GM19468 (cell line): ENCODE results near the gene SPRY4.
"Not testable (repeated sequence)": the region's sequence is repeated elsewhere in the genome, so short reads cannot be mapped to it uniquely, and the experiment has no call there.

Experiments used
- ATAC-seq: cut with Tn5 transposase; IDR thresholded peaks from one replicate; pipeline ENCODE4 v1.9.1; 2021; ENCODE audit warnings: mild to moderate bottlenecking, moderate library complexity, moderate number of reproducible peaks; ENCODE audit not compliant: unreplicated experiment; ENCODE audit errors: extremely low read depth

SPRY4 gene, protein sequence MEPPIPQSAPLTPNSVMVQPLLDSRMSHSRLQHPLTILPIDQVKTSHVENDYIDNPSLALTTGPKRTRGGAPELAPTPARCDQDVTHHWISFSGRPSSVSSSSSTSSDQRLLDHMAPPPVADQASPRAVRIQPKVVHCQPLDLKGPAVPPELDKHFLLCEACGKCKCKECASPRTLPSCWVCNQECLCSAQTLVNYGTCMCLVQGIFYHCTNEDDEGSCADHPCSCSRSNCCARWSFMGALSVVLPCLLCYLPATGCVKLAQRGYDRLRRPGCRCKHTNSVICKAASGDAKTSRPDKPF

DNA sequence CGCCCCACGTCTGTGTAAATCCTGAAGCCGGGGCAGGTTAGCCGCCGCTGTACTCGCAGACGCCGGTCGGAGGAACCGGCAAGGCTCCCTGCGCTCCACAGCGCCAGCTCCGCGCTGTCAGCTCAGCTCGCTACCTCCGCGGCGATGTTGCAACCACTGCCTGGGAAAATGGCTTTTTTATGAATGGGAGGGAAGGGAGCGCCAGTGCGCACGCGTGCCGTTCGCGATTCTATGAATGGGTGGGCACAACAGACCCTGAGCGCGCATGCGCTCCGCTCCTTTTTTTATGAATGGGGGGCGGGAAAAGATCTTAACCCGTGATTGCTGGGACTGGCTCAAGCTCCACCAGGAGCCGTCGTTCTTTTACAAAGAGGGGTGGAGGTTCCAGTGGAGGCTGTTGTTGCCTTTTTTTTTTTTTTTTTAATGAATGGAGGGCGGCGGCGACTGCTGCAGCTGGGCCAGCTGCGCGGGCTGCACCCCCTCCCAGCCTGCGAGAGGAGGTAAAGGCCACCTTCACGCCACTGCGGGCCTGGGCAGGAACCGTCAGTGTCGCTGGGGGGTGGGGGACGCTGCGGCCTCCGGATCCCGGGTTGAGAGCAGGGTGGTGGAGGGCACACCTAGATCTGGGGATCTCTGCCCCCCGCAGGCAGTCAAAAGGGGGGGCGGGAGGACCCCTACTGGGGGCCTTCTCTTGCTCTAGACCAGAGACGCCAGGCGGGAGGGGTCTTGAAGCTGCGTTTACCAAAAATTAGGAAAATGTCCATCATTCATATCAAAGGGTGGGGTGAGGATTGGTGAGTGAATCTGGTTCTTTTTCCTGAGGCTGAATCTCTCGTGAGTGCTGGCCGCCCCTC, at the start of gene SPRY4:
Gene SPRY4, minus strand, starts transcription at position 151 of the 854 bp plus-strand sequence. CDS start 9,913 bp downstream, outside the sequence.
- peak; percentile 71 for ATAC-seq

- ATAC-seq: no peak
Measured at GRCh38 chr5:142368529-142368928, 43.7 kb upstream of the SPRY4 start.

DNA sequence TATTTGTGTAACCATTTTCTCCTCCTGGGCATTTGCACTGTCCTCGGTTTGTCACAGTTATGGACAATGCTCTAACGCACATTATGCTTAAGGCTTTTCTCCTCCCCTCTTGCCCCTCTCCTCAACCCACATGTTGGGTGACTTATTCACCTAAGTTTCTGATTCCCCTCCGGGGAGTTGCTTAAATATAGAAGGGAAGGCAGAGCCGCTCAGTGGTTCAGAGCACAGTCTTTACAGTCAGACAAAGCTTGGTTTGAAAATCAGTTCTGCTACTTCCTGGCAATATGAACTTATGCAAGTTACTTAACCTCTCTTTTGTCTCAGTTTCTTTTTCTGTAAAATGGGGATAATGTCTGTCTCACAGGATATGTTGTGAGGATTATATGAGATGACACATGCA, 41.2 kb upstream of the SPRY4 start:
- ATAC-seq: no peak

DNA sequence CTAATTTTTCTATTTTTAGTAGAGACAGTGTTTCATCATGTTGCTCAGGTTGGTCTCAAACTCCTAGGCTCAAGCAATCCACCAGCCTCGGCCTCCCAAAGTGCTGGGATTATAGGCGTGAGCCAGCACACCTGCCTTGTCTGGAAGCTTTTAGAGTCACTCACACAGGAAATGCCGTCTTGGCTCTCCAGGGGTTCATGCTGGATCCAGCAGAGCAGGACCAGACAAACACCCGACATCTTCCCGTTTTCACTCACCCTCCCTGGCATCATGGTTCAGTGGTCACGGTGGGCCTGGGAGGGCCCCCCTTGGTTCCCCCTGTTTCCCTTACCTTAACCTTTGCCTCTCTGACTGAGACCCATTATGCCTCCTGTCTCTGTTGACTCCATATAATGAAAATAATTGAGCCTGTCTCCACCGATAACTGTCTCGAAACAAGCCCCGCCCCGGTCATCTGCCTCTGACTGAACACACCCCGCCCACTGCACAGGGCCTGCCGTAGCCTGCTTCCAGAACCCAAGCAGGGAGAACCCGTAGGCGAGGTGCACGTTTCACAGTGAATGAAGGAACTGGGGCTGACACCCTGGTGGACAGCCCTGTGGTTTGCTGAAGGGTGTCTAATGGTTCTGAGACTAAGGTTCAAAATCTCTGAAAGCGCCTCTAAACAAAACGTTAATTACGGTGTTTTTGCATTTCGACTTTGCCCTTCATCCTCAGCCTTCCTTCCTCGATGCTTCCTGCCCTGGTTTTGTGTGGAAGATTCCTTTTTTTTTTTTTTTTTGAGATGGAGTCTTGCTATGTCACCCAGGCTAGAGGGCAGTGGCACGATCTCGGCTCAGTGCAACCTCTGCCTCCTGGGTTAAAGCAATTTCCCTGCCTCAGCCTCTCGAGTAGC, 39.7 kb upstream of the SPRY4 start:
- no peak for ATAC-seq

GRCh38 chr5:142363619-142363963, 38.8 kb upstream of the SPRY4 start:
- ATAC-seq: no peak

GRCh38 chr5:142362193-142362592, 37.4 kb upstream of the SPRY4 start:
- ATAC-seq: not testable (repeated sequence)

GRCh38 chr5:142360607-142361120, 35.8 kb upstream of the SPRY4 start:
- ATAC-seq: no peak

DNA sequence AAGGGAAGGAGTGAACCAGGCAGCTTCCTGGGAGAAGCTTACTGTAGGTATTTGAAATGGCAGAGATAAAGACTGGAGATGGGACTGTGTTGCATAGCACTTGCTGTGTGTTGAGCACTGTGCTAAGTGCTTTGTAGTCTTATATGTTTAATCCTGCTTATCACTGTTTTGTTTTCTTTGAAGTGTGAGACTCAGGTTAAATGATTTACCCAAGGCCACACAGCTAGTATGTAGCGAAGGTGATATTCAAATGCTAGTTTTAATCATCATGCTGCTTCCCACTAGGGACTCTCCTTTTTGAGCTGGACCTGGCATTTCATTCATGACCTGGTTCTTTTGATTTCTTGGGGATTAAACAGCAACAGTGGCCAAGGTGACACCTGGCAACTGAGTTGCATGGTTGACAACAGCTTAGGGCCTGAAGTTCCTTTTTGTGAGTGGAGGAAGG, 35.3 kb upstream of the SPRY4 start:
- no peak for ATAC-seq

DNA sequence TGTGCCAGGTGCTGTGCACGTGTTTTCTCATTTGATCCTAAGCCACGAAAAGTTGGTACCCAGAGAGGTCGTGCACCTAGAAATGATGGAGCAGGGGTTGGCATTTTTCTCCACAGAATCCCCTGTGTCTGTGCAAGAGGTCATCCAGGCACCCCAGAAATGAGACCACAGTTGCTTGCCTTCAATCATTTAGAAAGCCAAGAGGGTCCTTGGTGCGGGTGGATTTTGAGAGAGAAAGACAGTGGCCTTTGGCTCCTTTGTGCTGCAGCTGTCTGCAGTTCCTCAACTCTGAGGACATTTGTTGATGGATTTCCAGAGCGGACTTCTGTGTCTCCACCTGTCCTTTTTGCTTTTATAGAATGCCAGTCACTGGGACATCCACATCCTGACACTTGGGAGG, 33.8 kb upstream of the SPRY4 start:
- no peak for ATAC-seq

GRCh38 chr5:142358121-142358520, 33.3 kb upstream of the SPRY4 start:
- ATAC-seq: no peak

- ATAC-seq: no peak
Measured at GRCh38 chr5:142357469-142358090, 32.8 kb upstream of the SPRY4 start.

- peak; percentile 91 for ATAC-seq
Measured at GRCh38 chr5:142356716-142357468, 32.1 kb upstream of the SPRY4 start.

DNA sequence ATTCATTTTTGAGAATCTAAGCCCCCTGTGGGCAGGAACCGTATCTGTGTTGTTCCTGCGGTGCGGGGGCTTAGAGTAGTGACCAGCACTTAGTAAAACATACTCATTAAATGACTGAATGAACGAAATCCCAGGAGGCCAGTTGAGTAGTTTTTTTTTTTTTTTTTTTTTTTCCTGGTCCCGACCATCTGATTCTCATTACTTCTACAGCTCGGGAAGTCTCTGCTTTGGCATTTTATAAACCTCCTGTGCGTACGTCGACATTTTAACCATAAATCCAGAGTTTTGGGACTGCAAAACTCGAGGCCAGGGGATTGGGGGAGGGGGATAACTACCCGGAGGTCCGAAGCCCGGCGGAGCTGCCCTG, 31.5 kb upstream of the SPRY4 start:
- no peak for ATAC-seq

- ATAC-seq: no peak
Measured at GRCh38 chr5:142353071-142353472, 28.3 kb upstream of the SPRY4 start.

GRCh38 chr5:142350021-142350420, 25.2 kb upstream of the SPRY4 start:
- ATAC-seq: no peak

GRCh38 chr5:142346706-142347105, 21.9 kb upstream of the SPRY4 start:
- ATAC-seq: no peak

GRCh38 chr5:142344915-142345314, 20.1 kb upstream of the SPRY4 start:
- ATAC-seq: not testable (repeated sequence)

DNA sequence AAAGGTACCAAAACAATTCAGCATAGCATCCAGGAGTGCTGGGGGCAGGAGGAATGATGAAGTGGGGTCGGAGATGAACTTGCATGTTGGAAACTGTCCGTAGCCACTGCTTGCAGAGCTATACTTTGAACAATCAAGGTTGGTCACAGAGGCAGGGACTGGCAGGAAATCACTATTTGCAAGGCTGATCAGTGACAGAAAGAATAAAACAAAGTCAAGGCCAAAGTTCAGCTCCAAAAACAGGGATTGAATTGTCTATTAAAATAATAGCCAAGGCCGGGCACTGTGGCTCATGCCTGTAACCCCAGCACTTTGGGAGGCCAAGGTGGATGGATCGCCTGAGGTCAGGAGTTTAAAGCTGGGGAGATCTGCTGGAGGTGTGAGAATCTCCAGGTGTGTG, 18.7 kb upstream of the SPRY4 start:
- ATAC-seq: no peak
